ENCODE data around the gene PTGER1.

GRCh38 chr19:14492756-14493337 lies 17.7 kb upstream of the PTGER1 start:
- no peak for TF ChIP-seq CTCF (IDR thresholded peaks at IDR 0.05)
- no peak for TF ChIP-seq ZFX (IDR thresholded peaks at IDR 0.05; ENCODE audit: borderline replicate concordance)
